Panc1 (cell line): ENCODE results near the gene ZNF282. TPM values are rescaled to one million over a fixed set of nuclear protein-coding genes. Genes with fewer than 3 reads are reported as not detected.

Experiments used
- ATAC-seq: fragments of 200-7000 bp; cut with Tn5 transposase; 2 replicates; pipeline ENCODE4 v1.9.1; 2020; ENCODE audit warnings: mild to moderate bottlenecking, moderate library complexity
- BruUV-seq: library from RNA; stranded (reverse); fragments of 400-500 nt; replicated peaks from 2 replicates; lab custom pipeline; 2021; lab: Mats Ljungman, UMichigan
- CTCF ChIA-PET: fragments of 300-600 bp; sonication (Branson Sonifier 250); formaldehyde crosslinking; loops from one replicate; lab custom pipeline; 2022; ENCODE audit warnings: antibody characterized with exemption; lab: Charles Lee
- POLR2A ChIA-PET: fragments of 300-600 bp; sonication (Branson Sonifier 250); formaldehyde crosslinking; loops from one replicate; lab custom pipeline; 2022; ENCODE audit warnings: antibody characterized with exemption; lab: Charles Lee
- DNase-seq: peaks from one replicate; pipeline ENCODE4 v3.0.0-alpha.2; 2010; ENCODE audit warnings: low read depth, low spot score
- H3K27ac ChIP-seq: 2 replicates; pipeline ENCODE4 v1.5.1; 2011; ENCODE audit warnings: mild to moderate bottlenecking, low read length, inconsistent platforms
- H3K27me3 ChIP-seq: fragments of 200-500 bp; sonication (Bioruptor generic); 2 replicates; pipeline ENCODE4 v1.6.0; 2014; ENCODE audit warnings: low read length, inconsistent platforms; ENCODE audit not compliant: control insufficient read depth, insufficient read depth
- H3K36me3 ChIP-seq: fragments of 200-500 bp; sonication (Bioruptor generic); 2 replicates; pipeline ENCODE4 v1.5.1; 2014; ENCODE audit warnings: inconsistent platforms, mild to moderate bottlenecking, low read length, moderate library complexity; ENCODE audit not compliant: control insufficient read depth, insufficient read depth
- H3K4me1 ChIP-seq: 2 replicates; pipeline ENCODE4 v1.5.1; 2011; ENCODE audit warnings: inconsistent platforms, mild to moderate bottlenecking, low read length, moderate library complexity; ENCODE audit not compliant: control insufficient read depth, insufficient read depth
- H3K4me3 ChIP-seq, 2 experiments: 2 replicates each; pipeline ENCODE4 v1.5.1; 2011 to 2012; ENCODE audit warnings: low read depth in 2 of 2, low read length in 2 of 2, mild to moderate bottlenecking in 2 of 2, inconsistent platforms in 1 of 2, moderate library complexity in 1 of 2
- H3K9me3 ChIP-seq: fragments of 200-500 bp; sonication (Bioruptor generic); 2 replicates; pipeline ENCODE4 v1.5.1; 2014; ENCODE audit warnings: low read depth, mild to moderate bottlenecking, inconsistent platforms, low read length, moderate library complexity; ENCODE audit not compliant: control insufficient read depth, insufficient read depth
- POLR2AphosphoS5 ChIP-seq: IDR thresholded peaks from 2 replicates; pipeline ENCODE4 v1.6.1; 2012; ENCODE audit warnings: mild to moderate bottlenecking, low read depth, low read length, moderate library complexity
- REST ChIP-seq, 2 experiments: IDR thresholded peaks; 2 replicates each; pipeline ENCODE4 v1.6.1; 2011 to 2012; ENCODE audit warnings: low read depth in 2 of 2, control low read depth in 1 of 2, low read length in 1 of 2, mild to moderate bottlenecking in 1 of 2, moderate library complexity in 1 of 2; ENCODE audit not compliant: insufficient read depth in 1 of 2
- SIN3A ChIP-seq: IDR thresholded peaks from 2 replicates; pipeline ENCODE4 v1.6.1; 2012; ENCODE audit warnings: low read depth, mild to moderate bottlenecking, low read length, moderate library complexity, borderline replicate concordance; ENCODE audit not compliant: insufficient read depth
- TCF7L2 ChIP-seq: IDR thresholded peaks from 2 replicates; pipeline ENCODE4 v1.6.1; 2011; ENCODE audit warnings: mild to moderate bottlenecking, low read depth, low read length, inconsistent platforms
- in situ Hi-C: cut with HindIII; loops from 2 replicates; pipeline ENCODE4 v1.10.0; 2016; ENCODE audit warnings: low sequenced_read_pairs, low pct_unique_long_range_greater_than_20kb
- intact Hi-C: fragments of 100-400 bp; cut with micrococcal nuclease; formaldehyde crosslinking; loops from one replicate; pipeline ENCODE4 v1.10.0; 2022; ENCODE audit not compliant: unreplicated experiment
- total RNA-seq: library from RNA; stranded (reverse); gene quantifications from one replicate; pipeline ENCODE4 v1.2.1, GENCODE V29; 2021; ENCODE audit not compliant: unreplicated experiment
- TF ChIP-seq, protein P1 (sequence below): fragments of 450-650 bp; IDR thresholded peaks from 2 replicates; pipeline ENCODE4 v1.5.1; 2017; ENCODE audit warnings: mild to moderate bottlenecking

Gene ZNF282
- total RNA-seq, 1 experiment from 2014 or later, result 31.6 TPM

DNA sequence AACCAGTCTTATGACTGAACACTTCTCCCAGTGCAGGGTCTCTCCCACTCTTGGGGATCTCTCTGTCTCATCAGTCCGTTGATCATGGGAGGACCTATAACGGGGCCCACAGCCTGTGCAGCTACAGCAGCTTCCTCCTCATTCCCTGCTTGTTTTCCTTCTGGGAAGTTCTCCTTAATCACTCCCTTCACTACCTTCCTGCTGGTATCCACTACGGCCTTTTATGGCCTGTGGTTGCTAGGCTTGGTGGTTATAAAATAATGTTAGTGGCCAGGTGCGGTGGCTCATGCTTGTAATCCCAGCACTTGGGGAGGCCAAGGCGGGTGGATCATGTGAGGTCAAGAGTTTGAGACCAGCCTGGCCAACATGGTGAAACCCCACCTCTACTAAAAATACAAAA lies 3.5 kb upstream of the ZNF282 start:
- intact Hi-C loops, result no loop called here
- H3K9me3 ChIP-seq, result no peaks in the 10 kb centered on the region
- TF ChIP-seq REST (IDR thresholded peaks at IDR 0.05; ENCODE audit: insufficient read depth in 1 of 2, low read depth in 2 of 2, low read length in 1 of 2), result no peak
- no peak for TF ChIP-seq TCF7L2
- TF ChIP-seq POLR2AphosphoS5, result no peak
- TF ChIP-seq, protein P1, sequence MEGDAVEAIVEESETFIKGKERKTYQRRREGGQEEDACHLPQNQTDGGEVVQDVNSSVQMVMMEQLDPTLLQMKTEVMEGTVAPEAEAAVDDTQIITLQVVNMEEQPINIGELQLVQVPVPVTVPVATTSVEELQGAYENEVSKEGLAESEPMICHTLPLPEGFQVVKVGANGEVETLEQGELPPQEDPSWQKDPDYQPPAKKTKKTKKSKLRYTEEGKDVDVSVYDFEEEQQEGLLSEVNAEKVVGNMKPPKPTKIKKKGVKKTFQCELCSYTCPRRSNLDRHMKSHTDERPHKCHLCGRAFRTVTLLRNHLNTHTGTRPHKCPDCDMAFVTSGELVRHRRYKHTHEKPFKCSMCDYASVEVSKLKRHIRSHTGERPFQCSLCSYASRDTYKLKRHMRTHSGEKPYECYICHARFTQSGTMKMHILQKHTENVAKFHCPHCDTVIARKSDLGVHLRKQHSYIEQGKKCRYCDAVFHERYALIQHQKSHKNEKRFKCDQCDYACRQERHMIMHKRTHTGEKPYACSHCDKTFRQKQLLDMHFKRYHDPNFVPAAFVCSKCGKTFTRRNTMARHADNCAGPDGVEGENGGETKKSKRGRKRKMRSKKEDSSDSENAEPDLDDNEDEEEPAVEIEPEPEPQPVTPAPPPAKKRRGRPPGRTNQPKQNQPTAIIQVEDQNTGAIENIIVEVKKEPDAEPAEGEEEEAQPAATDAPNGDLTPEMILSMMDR, result no peak
- TF ChIP-seq SIN3A, result no peak
- BruUV-seq, result no TSS peak
- H3K36me3 ChIP-seq, result no peaks in the 10 kb centered on the region; the same call in 1 of the 2 replicates
- H3K27me3 ChIP-seq, result no peaks in the 10 kb centered on the region
- ChIA-PET POLR2A (no interaction called here), CTCF (no interaction called here)
- H3K27ac ChIP-seq, result no peak overlapping the region
- peaks cover 5% of the 10 kb centered on the region for H3K4me1 ChIP-seq
- ATAC-seq (no peak), DNase-seq (no peak)
- in situ Hi-C loops, result no loop called here
- no peak overlapping the region for H3K4me3 ChIP-seq

GRCh38 chr7:149194799-149195179 lies 557 bp upstream of the ZNF282 start:
- ChIA-PET POLR2A (no interaction called here), CTCF (interaction anchor here (0.6 to 1.0 kb wide), 2 partner anchors 18 to 67 kb away, joined by 4 to 11 read pairs; no protein-coding TSS in a partner anchor)
- no peak for ATAC-seq
- Histone ChIP-seq H3K36me3 (peaks cover 7% of the 10 kb centered on the region), H3K27ac (peak overlapping the region; percentile 81), H3K4me3 (peak overlapping the region; percentile 81 to 93), H3K27me3 (no peaks in the 10 kb centered on the region), H3K4me1 (peaks cover 9% of the 10 kb centered on the region), H3K9me3 (no peaks in the 10 kb centered on the region)
- no TSS peak for BruUV-seq
- DNase-seq, result no peak
- intact Hi-C loops (no loop called here), in situ Hi-C loops (no loop called here)
- TF ChIP-seq REST (IDR thresholded peaks at IDR 0.05; ENCODE audit: insufficient read depth in 1 of 2, low read depth in 2 of 2, low read length in 1 of 2) (no peak), TCF7L2 (no peak), POLR2AphosphoS5 (no peak), SIN3A (no peak)
- TF ChIP-seq, protein P1, result no peak
